ENCODE data around the gene BSG. TPM values are rescaled to one million over a fixed set of nuclear protein-coding genes. Genes with fewer than 3 reads are reported as not detected.

Gene BSG
- total RNA-seq, 4 donors from 2014 or later, result 211 to 305 (median 280) TPM

GRCh38 chr19:629961-630714 is 57.7 kb downstream of the BSG start:
- no peaks in the 10 kb centered on the region for H3K36me3 ChIP-seq
- no peaks in the 10 kb centered on the region for H3K27me3 ChIP-seq
- peaks cover 0 to 12% of the 10 kb centered on the region in 2 donors for H3K4me1 ChIP-seq
- no peak for DNase-seq
- no peaks in the 10 kb centered on the region for H3K9me3 ChIP-seq
- intact Hi-C loops (cut with DNase I; ENCODE audit: low total_unique reads), result no loop called here
- no peak overlapping the region for H3K4me3 ChIP-seq
- TF ChIP-seq POLR2A (IDR thresholded peaks at IDR 0.05) (no peak), CTCF (IDR thresholded peaks at IDR 0.05) (no peak)
- H3K27ac ChIP-seq, result no peak overlapping the region

GRCh38 chr19:632579-633067 is 60.2 kb downstream of the BSG start:
- Histone ChIP-seq H3K36me3 (no peaks in the 10 kb centered on the region), H3K4me1 (peaks cover 0 to 12% of the 10 kb centered on the region in 2 donors), H3K27ac (peak overlapping the region; percentile 43 to 47), H3K4me3 (peak overlapping the region; percentile 64), H3K27me3 (no peaks in the 10 kb centered on the region), H3K9me3 (no peaks in the 10 kb centered on the region)
- no peak for DNase-seq
- TF ChIP-seq CTCF (IDR thresholded peaks at IDR 0.05), result no peak
- TF ChIP-seq POLR2A (IDR thresholded peaks at IDR 0.05), result no peak
- intact Hi-C loops (cut with DNase I; ENCODE audit: low total_unique reads), result no loop called here

Other genes with a start within 250 kb of the BSG start
- 10 to 100 TPM in 2 of 4 donors, 1 to 10 TPM in 2; 2.6 to 54.8 (median 12.7) TPM for gene MIER2, start 227.8 kb upstream of the BSG start, total RNA-seq
- gene C2CD4C, start 163.4 kb upstream of the BSG start, total RNA-seq, result 1 to 10 TPM in 2 of 4 donors, not detected in 2; 2.4 to 2.5 TPM
- gene SHC2, start 111.6 kb upstream of the BSG start, total RNA-seq, result 10 to 100 TPM in 2 of 4 donors, 1 to 10 TPM in 2; 2.9 to 43.6 (median 8.4) TPM
- gene MADCAM1, start 76.1 kb upstream of the BSG start, total RNA-seq, result 1 to 10 TPM in 1 of 4 donors, under 1 TPM in 1, not detected in 2; 0.34 to 2.7 TPM
- 10 to 100 TPM; 12.6 to 37.5 (median 29.9) TPM for gene TPGS1, start 65.1 kb upstream of the BSG start, total RNA-seq
- gene CDC34, start 40.8 kb upstream of the BSG start, total RNA-seq, result 100 to 1,000 TPM in 2 of 4 donors, 10 to 100 TPM in 2; 44.4 to 459 (median 101) TPM
- 1 to 10 TPM in 1 of 4 donors, under 1 TPM in 1, not detected in 2; 0.62 to 1.6 TPM for gene GZMM, start 28.5 kb upstream of the BSG start, total RNA-seq
- under 1 TPM in 1 of 4 donors, not detected in 3; 0.83 TPM for gene HCN2, start 17.3 kb downstream of the BSG start, total RNA-seq
- 10 to 100 TPM; 10.5 to 42.0 (median 24.1) TPM for gene POLRMT, start 60.9 kb downstream of the BSG start, total RNA-seq
- 1 to 10 TPM in 1 of 4 donors, not detected in 3; 1.4 TPM for gene FGF22, start 67.3 kb downstream of the BSG start, total RNA-seq
- gene RNF126, start 90.6 kb downstream of the BSG start, total RNA-seq, result 10 to 100 TPM in 3 of 4 donors, 1 to 10 TPM in 1; 9.5 to 44.3 (median 18.2) TPM
- 10 to 100 TPM; 25.3 to 71.7 (median 37.3) TPM for gene FSTL3, start 103.8 kb downstream of the BSG start, total RNA-seq
- gene PRSS57, start 122.9 kb downstream of the BSG start, total RNA-seq, result not detected
- gene PALM, start 136.3 kb downstream of the BSG start, total RNA-seq, result 10 to 100 TPM; 12.6 to 91.0 (median 42.2) TPM
- 1 to 10 TPM in 1 of 4 donors, under 1 TPM in 3; 0.26 to 5.5 (median 0.39) TPM for gene MISP, start 178.5 kb downstream of the BSG start, total RNA-seq
- gene PTBP1, start 224.9 kb downstream of the BSG start, total RNA-seq, result 100 to 1,000 TPM in 2 of 4 donors, 10 to 100 TPM in 2; 45.0 to 278 (median 106) TPM
- gene PLPPR3, start 249.4 kb downstream of the BSG start, total RNA-seq, result 1 to 10 TPM in 1 of 4 donors, not detected in 3; 3.4 TPM